ENCODE data around the gene NAA15. TPM values are rescaled to one million over a fixed set of nuclear protein-coding genes. Genes with fewer than 3 reads are reported as not detected.

NAA15 gene
- total and polyA plus RNA-seq, 2 of the 8 experiments (the other 6 are each of a cell fraction or from before 2014, with no cell fraction given), result 9.7 to 124 TPM

GRCh38 chr4:139297001-139297410, 4.3 kb upstream of the NAA15 start:
- H3K4me2 ChIP-seq (ENCODE audit: insufficient read depth in 1 of 2, low read depth in 2 of 2, low read length in 2 of 2), result no peak overlapping the region
- ChIA-PET CTCF (ENCODE audit: partially characterized antibody) (interaction anchor here (0.8 to 4.4 kb wide), 19 partner anchors 10 to 276 kb away, joined by 3 to 34 read pairs (median 6); partner anchors contain the start of gene MGARP), POLR2A (ENCODE audit: partially characterized antibody) (interaction anchor here (0.6 to 1.2 kb wide), 3 partner anchors 12 to 165 kb away, joined by 3 read pairs; no protein-coding TSS in a partner anchor)
- FAIRE-seq (no peak), DNase-seq (ENCODE audit: low read depth in 1 of 2, low spot score in 2 of 2) (no peak)
- H3K79me1 ChIP-seq (ENCODE audit: low read depth, low read length), result no peaks in the 10 kb centered on the region
- H2BK15ac ChIP-seq (ENCODE audit: low read length), result no peak overlapping the region
- peaks cover 0 to 15% (median 3%) of the 10 kb centered on the region in 4 experiments; a peak in 1 of 8 replicates for H3K36me3 ChIP-seq (ENCODE audit: control insufficient read depth in 2 of 4, insufficient read depth in 4 of 4, low read length in 3 of 4)
- H3K27ac ChIP-seq (ENCODE audit: low read depth, low read length), result no peak overlapping the region
- no peaks in the 10 kb centered on the region for H3K27me3 ChIP-seq (replicated peaks in 1 of 4; ENCODE audit: control insufficient read depth in 3 of 4, extremely low read depth in 1 of 4, insufficient read depth in 3 of 4, low read length in 3 of 4)
- no peak overlapping the region for H3K14ac ChIP-seq (ENCODE audit: insufficient read length)
- H3K79me2 ChIP-seq (ENCODE audit: control insufficient read depth in 1 of 2, insufficient read depth in 2 of 2, low read length in 2 of 2), result peaks cover 6 to 25% of the 10 kb centered on the region in 2 experiments; a peak in 3 of 4 replicates
- H2AFZ ChIP-seq (ENCODE audit: low read length), result no peak overlapping the region
- no peaks in the 10 kb centered on the region for H3K9me3 ChIP-seq (ENCODE audit: insufficient read depth in 2 of 2, low read depth in 1 of 2, low read length in 1 of 2)
- no peak overlapping the region for H2BK5ac ChIP-seq (ENCODE audit: low read depth, low read length)
- no peak overlapping the region for H2AK5ac ChIP-seq (ENCODE audit: low read depth, low read length)
- TF ChIP-seq SP4 (IDR thresholded peaks at IDR 0.05; ENCODE audit: low read length) (no peak), JUND (IDR thresholded peaks at IDR 0.05; ENCODE audit: low read length) (no peak), TAF1 (IDR thresholded peaks at IDR 0.05; ENCODE audit: low read depth, low read length) (no peak), CEBPB (IDR thresholded peaks at IDR 0.05; ENCODE audit: low read depth, low read length) (no peak), SUZ12 (IDR thresholded peaks at IDR 0.05; ENCODE audit: low read length) (no peak), CTCF (IDR thresholded peaks at IDR 0.05; ENCODE audit: control extremely low read depth in 1 of 3, insufficient read depth in 1 of 3, low read depth in 1 of 3, low read length in 3 of 3) (no peak), CBX8 (IDR thresholded peaks at IDR 0.05; ENCODE audit: borderline replicate concordance, low read depth, low read length) (no peak), SIRT6 (IDR thresholded peaks at IDR 0.05; ENCODE audit: low read length) (no peak), NANOG (IDR thresholded peaks at IDR 0.05; ENCODE audit: insufficient read depth, low read depth, low read length, poor library complexity, severe bottlenecking) (no peak), JUN (IDR thresholded peaks at IDR 0.05; ENCODE audit: low read depth, low read length) (no peak), KDM1A (IDR thresholded peaks at IDR 0.05; ENCODE audit: borderline replicate concordance, low read length) (no peak)
- peaks cover 11% of the 10 kb centered on the region for H3K23me2 ChIP-seq (ENCODE audit: low read depth, low read length)
- peaks cover 0 to 2% (median under 1%) of the 10 kb centered on the region in 4 experiments; a peak in 2 of 7 replicates for H3K4me1 ChIP-seq (replicated peaks in 1 of 4; ENCODE audit: control insufficient read depth in 3 of 4, insufficient read depth in 4 of 4, low read length in 3 of 4)
- no peak overlapping the region for H3K23ac ChIP-seq (ENCODE audit: insufficient read length)
- no peak overlapping the region for H4K5ac ChIP-seq (ENCODE audit: insufficient read length, low read depth, low read length)
- no peak overlapping the region for H3K56ac ChIP-seq (replicated peaks; ENCODE audit: insufficient read length, low read depth, low read length)
- 86% methylated on average over 2 of the region's 2 CpGs; no CpG with 5 or more reads in 1 of the 2 experiments for WGBS, 2 experiments (ENCODE audit: extremely low coverage in 1 of 2, insufficient coverage in 1 of 2, insufficient read length in 1 of 2, insufficient replicate concordance in 2 of 2, low coverage in 1 of 2, low lambda C conversion rate in 2 of 2, missing lambda C conversion rate in 1 of 2)
- no peak overlapping the region for H2BK12ac ChIP-seq (ENCODE audit: low read depth, low read length)
- H3K4me3 ChIP-seq (ENCODE audit: extremely low read depth in 1 of 4, insufficient read depth in 2 of 4, low read depth in 3 of 4, low read length in 4 of 4), result no peak overlapping the region
- H3K4ac ChIP-seq (replicated peaks; ENCODE audit: insufficient read length, low read depth, low read length), result no peak overlapping the region
- H2BK120ac ChIP-seq (replicated peaks; ENCODE audit: low read depth, low read length), result no peak overlapping the region
- H4K20me1 ChIP-seq (replicated peaks in 1 of 2; ENCODE audit: control insufficient read depth in 1 of 2, insufficient read depth in 2 of 2, low read length in 2 of 2), result no peaks in the 10 kb centered on the region
- H4K8ac ChIP-seq (ENCODE audit: extremely low read depth, insufficient read depth, low read length), result no peak overlapping the region
- H3K18ac ChIP-seq (ENCODE audit: extremely low read depth, low read length), result no peak overlapping the region
- H4K91ac ChIP-seq (replicated peaks; ENCODE audit: insufficient read length, low read length), result no peak overlapping the region
- no peak overlapping the region for H3K9ac ChIP-seq (replicated peaks in 1 of 4; ENCODE audit: extremely low read depth in 1 of 4, low read depth in 3 of 4, low read length in 3 of 4)
- no peak overlapping the region for H2BK20ac ChIP-seq (ENCODE audit: low read length)

Measured in H1 (cell line).